A549 (cell line): Measurements from ENCODE around the gene RAB9A. TPM values are rescaled to one million over a fixed set of nuclear protein-coding genes. Genes with fewer than 3 reads are reported as not detected.

ENCODE experiments used
- ATAC-seq, 2 experiments: fragments of 200-7000 bp in 1 of 2; fragments of >200 bp in 1 of 2; cut with Nextera tagmentation in 1 of 2; cut with Tn5 transposase in 1 of 2; 3 replicates each; pipeline versions ENCODE4 v1.8.0 to v1.9.1; 2018 to 2020; ENCODE audit warnings: mild to moderate bottlenecking in 1 of 2, moderate library complexity in 1 of 2
- CTCF ChIA-PET: fragments of 300-600 bp; sonication (Branson Sonifier 250); formaldehyde crosslinking; extraction: SDS; loops from one replicate; lab custom pipeline; 2021; ENCODE audit warnings: antibody characterized with exemption, inconsistent platforms; lab: Yijun Ruan, JAX
- POLR2A ChIA-PET: fragments of 350-600 bp; formaldehyde crosslinking; extraction: SDS; loops from one replicate; lab custom pipeline; 2021; ENCODE audit warnings: antibody characterized with exemption, inconsistent platforms; lab: Yijun Ruan, JAX
- DNase-seq, 2 experiments: peaks; one replicate each; pipeline versions ENCODE4 v3.0.0 to v3.0.0-alpha.2; 2011 to 2016; ENCODE audit warnings: low read depth in 1 of 2, low spot score in 1 of 2
- FAIRE-seq: peaks from 2 replicates; lab custom pipeline; 2011; peaks lifted over from hg19 to GRCh38; lab: Jason Lieb, UNC
- H3K27ac ChIP-seq, 2 experiments: fragments of >200 bp; sonication (Bioruptor Twin); formaldehyde crosslinking; 3 replicates each; pipeline ENCODE4 v1.5.1; 2016 to 2017
- H3K4me1 ChIP-seq: fragments of >200 bp; sonication (Bioruptor Twin); formaldehyde crosslinking; 3 replicates; pipeline ENCODE4 v1.6.1; 2016
- H3K4me2 ChIP-seq: fragments of >200 bp; sonication (Bioruptor Twin); formaldehyde crosslinking; 3 replicates; pipeline ENCODE4 v1.6.1; 2016
- H3K4me3 ChIP-seq: fragments of >200 bp; sonication (Bioruptor Twin); formaldehyde crosslinking; 3 replicates; pipeline ENCODE4 v1.5.1; 2016
- H3K9me3 ChIP-seq: fragments of >200 bp; sonication (Bioruptor Twin); formaldehyde crosslinking; 3 replicates; pipeline ENCODE4 v1.6.1; 2016
- CHD2 ChIP-seq: fragments of 150-350 bp; IDR thresholded peaks from 2 replicates; pipeline ENCODE4 v1.6.1; 2014; ENCODE audit warnings: low read length; ENCODE audit not compliant: partially characterized antibody
- CHD4 ChIP-seq: fragments of 200-600 bp; sonication (generic); IDR thresholded peaks from 2 replicates; pipeline ENCODE4 v1.6.1; 2016; ENCODE audit warnings: antibody characterized with exemption, mild to moderate bottlenecking, borderline replicate concordance
- FOSB ChIP-seq: fragments of 250-450 bp; sonication (Bioruptor Pico); IDR thresholded peaks from 2 replicates; pipeline ENCODE4 v1.5.0; 2020; ENCODE audit warnings: mild to moderate bottlenecking, moderate library complexity
- FOSL2 ChIP-seq, 2 experiments: fragments of 450-650 bp in 1 of 2; fragments of >200 bp in 1 of 2; sonication (Bioruptor Twin) in 1 of 2; formaldehyde crosslinking; IDR thresholded peaks; 2 replicates each; pipeline versions ENCODE4 v1.5.0 to v1.6.1; 2016 to 2020; ENCODE audit warnings: mild to moderate bottlenecking in 1 of 2, moderate library complexity in 1 of 2
- FOXS1 ChIP-seq: fragments of 250-450 bp; sonication (Bioruptor Pico); IDR thresholded peaks from 2 replicates; pipeline ENCODE4 v1.5.0; 2020; ENCODE audit warnings: mild to moderate bottlenecking, moderate library complexity
- HEYL ChIP-seq: fragments of 250-450 bp; sonication (Bioruptor Pico); IDR thresholded peaks from 2 replicates; pipeline ENCODE4 v1.8.0; 2021; ENCODE audit warnings: mild to moderate bottlenecking, moderate library complexity
- MAFK ChIP-seq: fragments of 450-650 bp; IDR thresholded peaks from 2 replicates; pipeline ENCODE4 v1.6.1; 2014; ENCODE audit not compliant: partially characterized antibody
- MAZ ChIP-seq: fragments of 150-350 bp; IDR thresholded peaks from 2 replicates; pipeline ENCODE4 v1.6.1; 2014; ENCODE audit warnings: antibody characterized with exemption, low read depth, low read length, borderline replicate concordance
- MYC ChIP-seq: IDR thresholded peaks from 2 replicates; pipeline ENCODE4 v1.6.1; 2012; ENCODE audit warnings: mild to moderate bottlenecking, inconsistent platforms, low read length, improper control_type of control experiment, borderline replicate concordance
- NFE2L2 ChIP-seq: fragments of 150-350 bp; conservative IDR thresholded peaks from 2 replicates; pipeline ENCODE4 v1.6.1; 2014; ENCODE audit warnings: low read length
- RAD21 ChIP-seq, 2 experiments: fragments of >200 bp in 1 of 2; sonication (Bioruptor Twin) in 1 of 2; formaldehyde crosslinking in 1 of 2; IDR thresholded peaks in 1 of 2; conservative IDR thresholded peaks in 1 of 2; 2 replicates in 1 of 2; 3 replicates in 1 of 2; pipeline ENCODE4 v1.6.1; 2012 to 2018; ENCODE audit warnings: inconsistent platforms in 1 of 2
- RFX5 ChIP-seq: fragments of 450-650 bp; IDR thresholded peaks from 2 replicates; pipeline ENCODE4 v1.7.1; 2014; ENCODE audit warnings: antibody characterized with exemption, mild to moderate bottlenecking, moderate library complexity
- RNF2 ChIP-seq: fragments of 200-600 bp; sonication (generic); IDR thresholded peaks from 2 replicates; pipeline ENCODE4 v1.6.1; 2016; ENCODE audit warnings: low read depth, mild to moderate bottlenecking, antibody characterized with exemption, moderate library complexity, borderline replicate concordance
- SMC3 ChIP-seq: fragments of >200 bp; sonication (Bioruptor Twin); formaldehyde crosslinking; IDR thresholded peaks from 3 replicates; pipeline ENCODE4 v1.6.1; 2018; ENCODE audit warnings: inconsistent platforms
- SREBF2 ChIP-seq: fragments of 450-650 bp; IDR thresholded peaks from 2 replicates; pipeline ENCODE4 v1.6.1; 2014; ENCODE audit warnings: mild to moderate bottlenecking, moderate library complexity
- TP53 ChIP-seq: fragments of 250-450 bp; sonication (Bioruptor Pico); IDR thresholded peaks from 2 replicates; pipeline ENCODE4 v1.5.0; 2021; ENCODE audit warnings: mild to moderate bottlenecking, moderate library complexity
- ZNF302 ChIP-seq: fragments of 250-450 bp; sonication (Bioruptor Pico); IDR thresholded peaks from 2 replicates; pipeline ENCODE4 v1.9.0; 2021; ENCODE audit warnings: inconsistent platforms, mild to moderate bottlenecking, moderate library complexity
- ZSCAN20 ChIP-seq: fragments of 250-450 bp; sonication (Bioruptor Pico); IDR thresholded peaks from 2 replicates; pipeline ENCODE4 v1.8.0; 2022; ENCODE audit warnings: mild to moderate bottlenecking, moderate library complexity
- WGBS: methylation state at CpG from one replicate; pipeline ENCODE4 v1.1.6; 2017; ENCODE audit errors: missing lambda C conversion rate; 5-methylcytosine and 5-hydroxymethylcytosine counted together
- polyA plus RNA-seq, 4 experiments: library from polyadenylated mRNA; depleted of rRNA in 3 of 4; stranded (reverse); fragments of >200 nt; fragmentation: RNase III in 1 of 4; extraction: RNeasy Plus Mini Kit Qiagen cat#74134 plus additional on column Dnase treatment in 1 of 4; gene quantifications; 2 replicates in 3 of 4; 3 replicates in 1 of 4; pipeline ENCODE4 v1.2.3, GENCODE V29; 2011 to 2017
- TF ChIP-seq, protein P1 (sequence below): fragments of >200 bp; sonication (Bioruptor Twin); formaldehyde crosslinking; IDR thresholded peaks from 3 replicates; pipeline ENCODE4 v1.6.1; 2016
- TF ChIP-seq, protein P2 (sequence below): fragments of 250-450 bp; sonication (Bioruptor Pico); IDR thresholded peaks from 2 replicates; pipeline ENCODE4 v1.5.0; 2021; ENCODE audit warnings: mild to moderate bottlenecking, moderate library complexity, borderline replicate concordance
- TF ChIP-seq, protein P3 (sequence below): IDR thresholded peaks from 2 replicates; pipeline ENCODE4 v1.6.1; 2012
- TF ChIP-seq, protein P4 (sequence below): fragments of 250-450 bp; sonication (Bioruptor Pico); IDR thresholded peaks from 2 replicates; pipeline ENCODE4 v1.5.0; 2020; ENCODE audit warnings: low read depth, mild to moderate bottlenecking, moderate library complexity
- TF ChIP-seq, protein P5 (sequence below): IDR thresholded peaks from 2 replicates; pipeline ENCODE4 v1.6.1; 2012; ENCODE audit warnings: low read depth, borderline replicate concordance

The RAB9A gene
- polyA plus RNA-seq, 2 of the 4 experiments (the other 2 are of a cell fraction) = 26.0 to 39.0 TPM

DNA sequence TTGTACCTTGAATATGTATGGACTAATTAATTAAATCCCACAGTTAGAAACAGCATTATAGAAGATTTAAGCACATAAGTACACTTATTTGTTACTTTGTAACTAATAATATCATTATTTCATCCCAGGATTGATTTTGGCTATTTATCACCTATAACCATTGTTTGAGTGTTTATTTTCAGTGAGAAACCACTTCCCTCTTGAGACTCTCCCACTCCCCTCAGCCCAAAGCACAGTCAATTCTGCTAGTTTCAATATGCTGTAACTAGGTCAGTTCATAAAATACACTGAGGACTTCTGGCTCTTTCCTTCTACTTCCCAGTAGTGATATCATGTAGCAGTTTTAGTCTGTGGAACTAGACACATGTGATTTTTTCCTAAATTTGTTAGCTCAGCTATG is 61.9 kb downstream of the RAB9A start:
- DNase-seq = no peak
- no peaks in the 10 kb centered on the region for H3K9me3 ChIP-seq
- TF ChIP-seq RNF2 (no peak), CHD4 (no peak), SREBF2 (no peak), MAFK (no peak), RAD21 (conservative IDR thresholded peaks at IDR 0.05 in 1 of 2, IDR thresholded peaks at IDR 0.05 in 1 of 2) (no peak), MYC (no peak), FOSL2 (IDR thresholded peaks at IDR 0.05) (no peak), FOSL2 (CRISPR knock-in tag; IDR thresholded peaks at IDR 0.05) (no peak), SMC3 (no peak), TP53 (CRISPR knock-in tag) (no peak), NFE2L2 (no peak)
- TF ChIP-seq, protein P1, sequence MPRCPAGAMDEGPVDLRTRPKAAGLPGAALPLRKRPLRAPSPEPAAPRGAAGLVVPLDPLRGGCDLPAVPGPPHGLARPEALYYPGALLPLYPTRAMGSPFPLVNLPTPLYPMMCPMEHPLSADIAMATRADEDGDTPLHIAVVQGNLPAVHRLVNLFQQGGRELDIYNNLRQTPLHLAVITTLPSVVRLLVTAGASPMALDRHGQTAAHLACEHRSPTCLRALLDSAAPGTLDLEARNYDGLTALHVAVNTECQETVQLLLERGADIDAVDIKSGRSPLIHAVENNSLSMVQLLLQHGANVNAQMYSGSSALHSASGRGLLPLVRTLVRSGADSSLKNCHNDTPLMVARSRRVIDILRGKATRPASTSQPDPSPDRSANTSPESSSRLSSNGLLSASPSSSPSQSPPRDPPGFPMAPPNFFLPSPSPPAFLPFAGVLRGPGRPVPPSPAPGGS = no peak
- TF ChIP-seq, all 56 proteins: peak for 0
- H3K4me3 ChIP-seq = no peak overlapping the region
- no peak for FAIRE-seq
- H3K4me2 ChIP-seq = no peak overlapping the region
- no peaks in the 10 kb centered on the region for H3K4me1 ChIP-seq
- H3K27ac ChIP-seq = no peak overlapping the region
- ChIA-PET CTCF (interaction anchor here (1.0 to 4.8 kb wide), 13 partner anchors 11 to 282 kb away, joined by 3 to 28 read pairs (median 5); partner anchors contain the start of genes GEMIN8, OFD1 and TRAPPC2), POLR2A (no interaction called here)
- ATAC-seq = no peak

DNA sequence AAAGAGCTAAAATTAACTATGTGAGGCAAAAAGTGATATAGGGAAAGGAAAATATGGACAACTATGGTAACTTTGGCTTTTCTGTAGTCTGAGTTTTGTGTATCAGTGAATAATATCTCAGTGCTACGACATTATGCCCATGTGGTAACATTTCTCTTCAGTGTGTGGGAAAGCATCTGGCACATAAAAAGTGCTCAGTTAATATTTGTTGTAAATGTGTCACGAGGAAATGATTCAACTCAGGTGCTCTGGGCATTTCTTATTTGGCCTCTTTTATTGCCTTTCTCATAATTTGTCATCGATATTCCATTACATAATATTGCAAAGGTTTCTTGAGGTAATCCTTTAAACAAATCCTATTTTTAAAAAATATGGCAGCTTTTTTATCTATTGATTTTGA is 63.2 kb downstream of the RAB9A start:
- 50% methylated on average over 3 of the region's 3 CpGs for WGBS
- DNase-seq (no peak), FAIRE-seq (no peak), ATAC-seq (no peak)
- TF ChIP-seq, protein P2, sequence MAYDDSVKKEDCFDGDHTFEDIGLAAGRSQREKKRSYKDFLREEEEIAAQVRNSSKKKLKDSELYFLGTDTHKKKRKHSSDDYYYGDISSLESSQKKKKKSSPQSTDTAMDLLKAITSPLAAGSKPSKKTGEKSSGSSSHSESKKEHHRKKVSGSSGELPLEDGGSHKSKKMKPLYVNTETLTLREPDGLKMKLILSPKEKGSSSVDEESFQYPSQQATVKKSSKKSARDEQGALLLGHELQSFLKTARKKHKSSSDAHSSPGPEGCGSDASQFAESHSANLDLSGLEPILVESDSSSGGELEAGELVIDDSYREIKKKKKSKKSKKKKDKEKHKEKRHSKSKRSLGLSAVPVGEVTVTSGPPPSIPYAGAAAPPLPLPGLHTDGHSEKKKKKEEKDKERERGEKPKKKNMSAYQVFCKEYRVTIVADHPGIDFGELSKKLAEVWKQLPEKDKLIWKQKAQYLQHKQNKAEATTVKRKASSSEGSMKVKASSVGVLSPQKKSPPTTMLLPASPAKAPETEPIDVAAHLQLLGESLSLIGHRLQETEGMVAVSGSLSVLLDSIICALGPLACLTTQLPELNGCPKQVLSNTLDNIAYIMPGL (CRISPR knock-in tag) = no peak
- no peak for TF ChIP-seq ZSCAN20 (CRISPR knock-in tag)
- TF ChIP-seq FOXS1 (CRISPR knock-in tag) = no peak
- TF ChIP-seq RFX5 = no peak
- no peak for TF ChIP-seq FOSB (CRISPR knock-in tag)
- TF ChIP-seq, protein P3, sequence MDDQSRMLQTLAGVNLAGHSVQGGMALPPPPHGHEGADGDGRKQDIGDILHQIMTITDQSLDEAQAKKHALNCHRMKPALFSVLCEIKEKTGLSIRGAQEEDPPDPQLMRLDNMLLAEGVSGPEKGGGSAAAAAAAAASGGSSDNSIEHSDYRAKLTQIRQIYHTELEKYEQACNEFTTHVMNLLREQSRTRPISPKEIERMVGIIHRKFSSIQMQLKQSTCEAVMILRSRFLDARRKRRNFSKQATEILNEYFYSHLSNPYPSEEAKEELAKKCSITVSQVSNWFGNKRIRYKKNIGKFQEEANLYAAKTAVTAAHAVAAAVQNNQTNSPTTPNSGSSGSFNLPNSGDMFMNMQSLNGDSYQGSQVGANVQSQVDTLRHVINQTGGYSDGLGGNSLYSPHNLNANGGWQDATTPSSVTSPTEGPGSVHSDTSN = no peak
- TF ChIP-seq MAZ = no peak
- TF ChIP-seq SREBF2 = no peak
- TF ChIP-seq MYC = no peak
- TF ChIP-seq, protein P4, sequence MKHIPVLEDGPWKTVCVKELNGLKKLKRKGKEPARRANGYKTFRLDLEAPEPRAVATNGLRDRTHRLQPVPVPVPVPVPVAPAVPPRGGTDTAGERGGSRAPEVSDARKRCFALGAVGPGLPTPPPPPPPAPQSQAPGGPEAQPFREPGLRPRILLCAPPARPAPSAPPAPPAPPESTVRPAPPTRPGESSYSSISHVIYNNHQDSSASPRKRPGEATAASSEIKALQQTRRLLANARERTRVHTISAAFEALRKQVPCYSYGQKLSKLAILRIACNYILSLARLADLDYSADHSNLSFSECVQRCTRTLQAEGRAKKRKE (CRISPR knock-in tag) = no peak
- no peak for TF ChIP-seq RAD21 (conservative IDR thresholded peaks at IDR 0.05 in 1 of 2, IDR thresholded peaks at IDR 0.05 in 1 of 2)
- TF ChIP-seq HEYL (CRISPR knock-in tag) = no peak
- no peak for TF ChIP-seq ZNF302 (CRISPR knock-in tag)
- TF ChIP-seq, protein P5, sequence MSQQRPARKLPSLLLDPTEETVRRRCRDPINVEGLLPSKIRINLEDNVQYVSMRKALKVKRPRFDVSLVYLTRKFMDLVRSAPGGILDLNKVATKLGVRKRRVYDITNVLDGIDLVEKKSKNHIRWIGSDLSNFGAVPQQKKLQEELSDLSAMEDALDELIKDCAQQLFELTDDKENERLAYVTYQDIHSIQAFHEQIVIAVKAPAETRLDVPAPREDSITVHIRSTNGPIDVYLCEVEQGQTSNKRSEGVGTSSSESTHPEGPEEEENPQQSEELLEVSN = no peak
- no peak for TF ChIP-seq CHD2
- TF ChIP-seq, protein P1 = no peak
- ChIA-PET CTCF (interaction anchor here (0.9 to 1.4 kb wide), 2 partner anchors 27 to 106 kb away, joined by 3 to 5 read pairs; no protein-coding TSS in a partner anchor), POLR2A (no interaction called here)
- Histone ChIP-seq H3K4me2 (no peak overlapping the region), H3K27ac (no peak overlapping the region), H3K4me3 (no peak overlapping the region), H3K4me1 (no peaks in the 10 kb centered on the region), H3K9me3 (no peaks in the 10 kb centered on the region)
